Measurements from ENCODE around the gene PANX1.

DNA sequence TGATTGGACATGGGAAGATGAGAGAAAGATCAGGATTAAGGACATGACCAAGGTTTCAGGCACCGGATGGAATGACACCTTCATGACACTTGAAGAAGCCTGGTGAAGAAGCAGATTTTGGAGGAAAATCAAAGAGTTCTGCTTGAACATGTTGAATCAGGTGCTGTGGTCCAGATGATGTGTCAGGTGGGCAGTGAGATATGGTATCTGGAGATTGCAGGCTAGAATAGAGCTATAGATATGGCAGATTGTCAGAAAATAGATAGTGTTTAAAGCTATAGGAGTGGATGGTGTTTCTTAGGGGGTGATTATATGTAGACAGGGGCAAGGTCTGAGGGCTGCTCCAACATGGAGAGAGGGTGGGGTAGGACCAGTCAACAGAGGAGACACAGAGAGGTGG, 40.2 kb downstream of the PANX1 start:
- TF ChIP-seq, protein P1, sequence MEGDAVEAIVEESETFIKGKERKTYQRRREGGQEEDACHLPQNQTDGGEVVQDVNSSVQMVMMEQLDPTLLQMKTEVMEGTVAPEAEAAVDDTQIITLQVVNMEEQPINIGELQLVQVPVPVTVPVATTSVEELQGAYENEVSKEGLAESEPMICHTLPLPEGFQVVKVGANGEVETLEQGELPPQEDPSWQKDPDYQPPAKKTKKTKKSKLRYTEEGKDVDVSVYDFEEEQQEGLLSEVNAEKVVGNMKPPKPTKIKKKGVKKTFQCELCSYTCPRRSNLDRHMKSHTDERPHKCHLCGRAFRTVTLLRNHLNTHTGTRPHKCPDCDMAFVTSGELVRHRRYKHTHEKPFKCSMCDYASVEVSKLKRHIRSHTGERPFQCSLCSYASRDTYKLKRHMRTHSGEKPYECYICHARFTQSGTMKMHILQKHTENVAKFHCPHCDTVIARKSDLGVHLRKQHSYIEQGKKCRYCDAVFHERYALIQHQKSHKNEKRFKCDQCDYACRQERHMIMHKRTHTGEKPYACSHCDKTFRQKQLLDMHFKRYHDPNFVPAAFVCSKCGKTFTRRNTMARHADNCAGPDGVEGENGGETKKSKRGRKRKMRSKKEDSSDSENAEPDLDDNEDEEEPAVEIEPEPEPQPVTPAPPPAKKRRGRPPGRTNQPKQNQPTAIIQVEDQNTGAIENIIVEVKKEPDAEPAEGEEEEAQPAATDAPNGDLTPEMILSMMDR (IDR thresholded peaks at IDR 0.05; ENCODE audit: low read depth, low read length, poor library complexity, severe bottlenecking): no peak
- no peak for TF ChIP-seq EZH2phosphoT487 (IDR thresholded peaks at IDR 0.05; ENCODE audit: borderline replicate concordance, low read length)

All from DOHH2 (cell line).